ENCODE data around the gene KLHL22.

DNA sequence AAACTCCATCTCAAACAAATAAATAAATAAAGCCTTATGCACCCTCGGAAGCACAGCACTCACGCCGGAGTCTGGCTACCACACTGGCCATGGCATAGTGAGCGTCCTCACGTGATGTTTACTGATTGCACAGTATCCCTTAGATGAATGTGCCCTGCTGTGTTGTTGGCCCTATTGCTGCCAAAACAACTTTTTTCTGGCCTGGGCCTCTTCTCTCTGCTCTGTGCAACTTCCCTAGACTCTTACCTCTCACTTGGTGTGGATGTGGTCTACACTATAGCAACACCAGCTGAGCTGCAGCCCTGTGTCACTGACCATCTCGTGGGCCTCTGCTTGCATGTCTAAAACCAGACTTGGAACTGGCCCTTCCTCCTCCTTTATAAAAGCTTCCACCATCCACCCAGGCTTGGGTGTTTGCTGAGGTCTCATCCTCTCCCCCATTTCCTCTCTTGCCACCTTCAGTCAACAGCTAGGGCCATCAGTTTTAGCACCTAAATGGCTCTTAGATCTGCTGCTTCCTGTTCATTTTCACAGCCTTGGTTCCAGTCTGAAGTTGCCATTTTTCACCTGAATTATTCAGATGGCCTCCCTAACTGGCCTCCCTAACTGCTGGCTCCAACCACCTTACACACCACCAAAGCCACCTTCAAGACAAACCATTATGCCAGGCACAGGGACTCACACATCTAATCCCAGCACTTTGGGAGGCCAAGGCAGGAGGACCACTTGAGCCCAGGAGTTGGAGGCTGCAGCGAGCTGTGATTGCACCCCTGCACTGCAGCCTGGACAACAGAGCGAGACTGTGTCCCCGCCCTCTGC lies 92.4 kb downstream of the KLHL22 start:
- TF ChIP-seq EZH2 (IDR thresholded peaks at IDR 0.05) (no peak), POLR2AphosphoS5 (IDR thresholded peaks at IDR 0.05; ENCODE audit: borderline replicate concordance, low read depth, low read length) (no peak)
